ENCODE results near the gene MRM2. TPM values are rescaled to one million over a fixed set of nuclear protein-coding genes. Genes with fewer than 3 reads are reported as not detected.
A peak's percentile ranks its signal among the peaks of the same experiment; 100 is the strongest.

Gene MRM2
- total RNA-seq, 6 donors from 2014 or later: 9.4 to 27.0 (median 23.0) TPM

- TF ChIP-seq EP300 (IDR thresholded peaks at IDR 0.05) (no peak), POLR2A (IDR thresholded peaks at IDR 0.05) (no peak), CTCF (IDR thresholded peaks at IDR 0.05) (no peak), POLR2AphosphoS5 (IDR thresholded peaks at IDR 0.05) (no peak)
- Histone ChIP-seq H3K9me3 (no peaks in the 10 kb centered on the region), H3K27ac (peak overlapping the region in 1 of 4 donors; percentile 26), H3K4me3 (no peak overlapping the region), H3K4me1 (peaks cover 6 to 19% (median 15%) of the 10 kb centered on the region in 4 donors), H3K27me3 (no peaks in the 10 kb centered on the region), H3K36me3 (peaks cover 6 to 32% (median 24%) of the 10 kb centered on the region in 4 donors)
- DNase-seq (peak; percentile 33 to 77), ATAC-seq (ENCODE audit: low FRiP score in 2 of 2) (no peak)
- 64 to 83% methylated on average over 13 to 23 of the region's 24 CpGs for WGBS, 2 donors
These were observed 10.1 kb upstream of the MRM2 start for GRCh38 chr7:2251841-2252771.

GRCh38 chr7:2251381-2251780 lies 9.4 kb upstream of the MRM2 start:
- no peak for ATAC-seq (ENCODE audit: low FRiP score in 2 of 2)
- DNase-seq: no peak
- no peaks in the 10 kb centered on the region for H3K27me3 ChIP-seq
- peaks cover 4 to 25% (median 17%) of the 10 kb centered on the region in 4 donors for H3K36me3 ChIP-seq
- H3K4me1 ChIP-seq: peaks cover 6 to 27% (median 17%) of the 10 kb centered on the region in 4 donors
- no peaks in the 10 kb centered on the region for H3K9me3 ChIP-seq
- no peak overlapping the region for H3K27ac ChIP-seq
- H3K4me3 ChIP-seq: no peak overlapping the region
- no peak for TF ChIP-seq CTCF (IDR thresholded peaks at IDR 0.05)
- TF ChIP-seq EP300 (IDR thresholded peaks at IDR 0.05): no peak
- TF ChIP-seq POLR2A (IDR thresholded peaks at IDR 0.05): no peak
- TF ChIP-seq POLR2AphosphoS5 (IDR thresholded peaks at IDR 0.05): no peak
- WGBS, 2 donors: 79 to 94% methylated on average over 9 to 10 of the region's 10 CpGs

- Histone ChIP-seq H3K9me3 (no peaks in the 10 kb centered on the region), H3K27me3 (no peaks in the 10 kb centered on the region), H3K36me3 (peaks cover 3 to 16% (median 6%) of the 10 kb centered on the region in 4 donors), H3K4me1 (peaks cover 6 to 33% (median 23%) of the 10 kb centered on the region in 4 donors), H3K4me3 (no peak overlapping the region), H3K27ac (peak overlapping the region in 1 of 4 donors; percentile 26)
- no peak for DNase-seq
- TF ChIP-seq CTCF (IDR thresholded peaks at IDR 0.05) (no peak), POLR2A (IDR thresholded peaks at IDR 0.05) (no peak), POLR2AphosphoS5 (IDR thresholded peaks at IDR 0.05) (no peak), EP300 (IDR thresholded peaks at IDR 0.05) (no peak)
- ATAC-seq (ENCODE audit: low FRiP score in 2 of 2): no peak
- 83 to 85% methylated on average over 15 to 27 of the region's 27 CpGs for WGBS, 2 donors
These were observed 7.8 kb upstream of the MRM2 start for GRCh38 chr7:2249744-2250323.

- Histone ChIP-seq H3K9me3 (no peaks in the 10 kb centered on the region), H3K4me3 (no peak overlapping the region), H3K36me3 (peaks cover 0 to 9% (median under 1%) of the 10 kb centered on the region in 4 donors), H3K27ac (peak overlapping the region in 2 of 4 donors; percentile 26 to 30), H3K4me1 (peaks cover 6 to 33% (median 23%) of the 10 kb centered on the region in 4 donors), H3K27me3 (no peaks in the 10 kb centered on the region)
- 49 to 58% methylated on average over 17 to 23 of the region's 24 CpGs for WGBS, 2 donors
- ATAC-seq (ENCODE audit: low FRiP score in 2 of 2) (peak; percentile 12 to 86), DNase-seq (peak in 1 of 2 donors; percentile 59)
- TF ChIP-seq POLR2A (IDR thresholded peaks at IDR 0.05) (no peak), CTCF (IDR thresholded peaks at IDR 0.05) (no peak)
These were observed 7.1 kb upstream of the MRM2 start for GRCh38 chr7:2248984-2249694.

All from upper lobe of left lung (tissue), 6 donors.